GM10266 (cell line): ENCODE measurements around the gene SBK1.
A peak's percentile ranks its signal among the peaks of the same experiment; 100 is the strongest.
"Not testable (repeated sequence)": the region's sequence is repeated elsewhere in the genome, so short reads cannot be mapped to it uniquely, and the experiment has no call there.

ENCODE experiments used
- DNase-seq: peaks from one replicate; pipeline ENCODE4 v3.0.0; 2012; ENCODE audit errors: extremely low spot score
- CTCF ChIP-seq: IDR thresholded peaks from 2 replicates; pipeline ENCODE4 v1.5.1; 2012; ENCODE audit warnings: mild to moderate bottlenecking, low read depth; ENCODE audit not compliant: control insufficient read depth, insufficient read depth; ENCODE audit errors: missing control alignments

The SBK1 gene

GRCh38 chr16:28321700-28322411, 29.5 kb downstream of the SBK1 start:
- DNase-seq = peak; percentile 79

GRCh38 chr16:28324235-28324886, 32.0 kb downstream of the SBK1 start:
- DNase-seq = no peak
- TF ChIP-seq CTCF = no peak

More at GRCh38 chr16:28321700-28322411, 29.5 kb downstream of the SBK1 start:
- TF ChIP-seq CTCF = peak; percentile 81

GRCh38 chr16:28324887-28325279, 32.6 kb downstream of the SBK1 start:
- no peak for TF ChIP-seq CTCF
- no peak for DNase-seq

GRCh38 chr16:28326881-28327610, 34.7 kb downstream of the SBK1 start:
- peak; percentile 84 for DNase-seq
- TF ChIP-seq CTCF = peak; percentile 76

GRCh38 chr16:28330232-28330631, 37.9 kb downstream of the SBK1 start:
- DNase-seq = not testable (repeated sequence)

GRCh38 chr16:28330981-28331380, 38.7 kb downstream of the SBK1 start:
- DNase-seq = not testable (repeated sequence)

GRCh38 chr16:28332632-28333031, 40.3 kb downstream of the SBK1 start:
- not testable (repeated sequence) for DNase-seq

- DNase-seq = not testable (repeated sequence)
These were observed 43.4 kb downstream of the SBK1 start for GRCh38 chr16:28335678-28336077.

GRCh38 chr16:28336940-28337710, 44.8 kb downstream of the SBK1 start:
- not testable (repeated sequence) for DNase-seq

- not testable (repeated sequence) for DNase-seq
These were observed 45.9 kb downstream of the SBK1 start for GRCh38 chr16:28338230-28338629.

- not testable (repeated sequence) for DNase-seq
These were observed 70.3 kb downstream of the SBK1 start for GRCh38 chr16:28362600-28362999.

GRCh38 chr16:28363408-28363807, 71.1 kb downstream of the SBK1 start, which contains the start of gene NPIPB6:
Gene NPIPB6, minus strand, starts transcription at chr16:28363508. Its CDS starts 686 bp downstream, at chr16:28362822.
- not testable (repeated sequence) for DNase-seq

GRCh38 chr16:28364268-28365173, 72.2 kb downstream of the SBK1 start:
- DNase-seq = not testable (repeated sequence)

GRCh38 chr16:28367926-28368325, 75.6 kb downstream of the SBK1 start:
- not testable (repeated sequence) for DNase-seq
